LHCN-M2 (cell line): ENCODE measurements around the gene PRKAG2. TPM values are rescaled to one million over a fixed set of nuclear protein-coding genes. Genes with fewer than 3 reads are reported as not detected.
A peak's percentile ranks its signal among the peaks of the same experiment; 100 is the strongest.
"Not testable (repeated sequence)": the region's sequence is repeated elsewhere in the genome, so short reads cannot be mapped to it uniquely, and the experiment has no call there.

Source experiments
- DNase-seq: peaks from one replicate; pipeline ENCODE4 v3.0.0-alpha.2; 2012; ENCODE audit warnings: low read depth
- total RNA-seq: library from RNA; depleted of rRNA; stranded (reverse); fragments of >200 nt; gene quantifications from 2 replicates; pipeline ENCODE4 v1.2.3, GENCODE V29; 2014

PRKAG2 gene
- total RNA-seq, 1 experiment from 2014 or later, result 24.2 TPM

GRCh38 chr7:151787348-151787747, 89.6 kb downstream of the PRKAG2 start:
- no peak for DNase-seq

GRCh38 chr7:151786936-151787335, 90.0 kb downstream of the PRKAG2 start:
- no peak for DNase-seq

DNA sequence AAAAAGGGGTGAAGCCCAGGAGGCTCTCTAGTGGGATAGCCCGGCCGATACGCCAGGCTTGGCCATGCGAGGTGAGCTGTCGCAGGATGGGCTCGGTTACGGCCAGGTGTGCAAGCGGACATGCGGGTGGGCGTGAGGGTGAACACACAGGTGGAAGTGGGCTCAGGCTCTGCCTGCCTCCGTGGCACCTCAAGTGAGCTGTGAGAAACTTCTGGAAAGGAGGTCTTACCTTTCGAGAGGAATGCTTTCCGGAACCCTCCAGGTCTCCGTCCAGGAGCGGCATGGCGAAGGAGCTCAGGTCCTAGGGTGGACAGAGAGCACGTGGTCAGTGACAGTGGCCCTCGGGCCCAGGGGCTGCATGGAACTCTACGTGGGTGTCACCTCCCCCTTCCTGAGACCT, 90.7 kb downstream of the PRKAG2 start:
- DNase-seq, result no peak

DNA sequence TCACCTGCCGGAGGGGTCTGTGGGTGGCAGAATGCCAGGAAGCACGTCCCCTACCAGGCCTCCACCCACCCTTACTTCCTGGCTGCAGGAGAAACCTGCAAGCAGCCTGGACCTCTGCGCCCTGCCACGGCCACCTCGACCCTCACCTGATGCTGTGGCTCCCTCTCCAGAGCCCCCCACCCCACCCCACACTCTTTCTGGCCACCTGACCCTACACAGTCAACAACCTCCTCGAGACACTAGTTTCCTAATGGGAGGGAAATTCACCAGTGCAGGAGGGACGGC, 91.3 kb downstream of the PRKAG2 start:
- DNase-seq, result no peak

DNA sequence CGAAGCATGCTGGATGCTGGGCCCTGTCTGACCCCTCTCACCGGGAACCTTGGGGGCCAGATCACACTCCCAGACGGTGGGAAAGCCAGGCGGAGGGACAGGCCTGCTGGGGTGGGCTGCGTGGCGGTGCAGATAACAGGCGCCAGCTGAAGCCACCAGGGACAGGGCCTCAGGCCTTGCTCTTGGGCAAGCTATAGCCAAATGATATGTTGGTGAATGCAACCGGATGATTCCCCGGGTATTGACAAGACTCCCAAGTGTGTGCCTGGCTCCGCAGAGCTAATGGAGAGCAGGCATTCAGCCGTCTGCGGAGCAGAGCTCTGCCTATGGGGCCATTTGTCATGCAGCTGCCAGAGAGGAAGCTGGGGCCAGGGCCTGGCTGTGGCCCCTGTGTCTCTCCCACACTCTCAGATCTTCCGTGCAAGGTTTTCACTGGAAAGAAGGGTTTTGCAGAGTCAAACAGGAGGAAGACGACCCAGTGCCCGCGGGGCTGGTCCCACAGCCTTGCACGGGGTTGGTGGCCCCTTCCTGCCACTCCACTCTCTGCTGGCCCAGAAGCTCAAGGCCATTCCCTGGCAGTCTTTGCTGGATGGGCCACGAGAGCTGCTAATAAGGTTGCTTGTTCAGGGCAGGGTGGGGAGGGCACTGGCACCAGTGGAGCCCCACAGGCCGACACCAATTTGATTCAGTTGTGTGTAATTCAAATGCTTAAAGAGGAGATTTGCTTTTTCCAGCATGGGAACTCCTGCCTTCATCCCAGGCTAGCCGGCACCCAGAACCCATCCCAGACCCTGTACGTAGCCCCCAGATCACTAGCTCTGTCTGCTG, 91.8 kb downstream of the PRKAG2 start:
- DNase-seq, result no peak

GRCh38 chr7:151783958-151784575, 92.8 kb downstream of the PRKAG2 start:
- no peak for DNase-seq

GRCh38 chr7:151782598-151783448, 94.1 kb downstream of the PRKAG2 start:
- peak; percentile 71 for DNase-seq

DNA sequence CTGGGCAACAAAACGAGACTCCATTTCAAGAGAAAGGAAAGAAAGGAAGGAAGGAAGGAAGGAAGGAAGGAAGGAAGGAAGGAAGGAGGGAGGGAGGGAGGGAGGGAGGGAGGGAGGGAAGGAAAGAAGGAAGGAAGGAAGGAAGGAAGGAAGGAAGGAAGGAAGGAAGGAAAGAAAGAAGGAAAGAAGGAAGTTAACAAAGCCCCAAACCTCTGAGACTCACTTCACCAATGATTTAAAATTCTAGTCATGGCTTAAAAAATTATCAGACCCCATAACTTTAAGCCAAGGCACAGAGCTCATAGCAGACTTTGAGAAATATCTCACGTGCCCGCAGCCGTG, 94.7 kb downstream of the PRKAG2 start:
- DNase-seq, result not testable (repeated sequence)

DNA sequence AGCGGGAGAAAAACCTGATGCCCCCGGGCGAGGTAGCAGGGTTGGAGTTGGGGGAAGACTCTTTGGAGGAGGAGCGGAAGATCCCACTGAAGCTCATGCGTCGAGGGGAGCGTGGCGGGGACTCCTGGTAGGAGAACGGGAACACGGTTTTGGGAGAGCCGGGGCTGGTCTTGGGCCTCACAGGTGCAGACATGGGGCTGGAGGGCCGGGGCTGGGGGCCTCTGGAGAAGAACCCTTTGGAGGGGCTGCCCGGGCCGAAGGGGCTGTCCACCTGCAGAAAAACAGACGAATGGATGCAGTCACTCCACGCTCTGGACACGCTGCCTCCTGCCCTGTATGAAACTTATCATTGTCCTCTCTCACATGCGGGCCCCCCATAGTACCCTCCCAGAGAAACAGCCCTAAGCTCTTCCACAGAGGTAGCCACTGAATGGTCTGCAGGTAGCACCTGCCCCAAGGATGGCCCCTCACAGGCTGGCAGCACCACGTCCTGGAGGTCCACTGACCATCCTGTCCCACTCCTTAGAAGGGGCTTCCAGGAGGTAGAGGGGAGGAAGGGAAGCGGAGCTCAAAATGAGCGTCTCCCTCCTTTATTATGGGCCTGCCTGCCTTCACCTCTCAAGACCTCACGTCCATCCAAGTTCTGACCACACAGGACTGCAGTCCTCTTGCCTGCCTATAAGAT, 95.6 kb downstream of the PRKAG2 start:
- no peak for DNase-seq

DNA sequence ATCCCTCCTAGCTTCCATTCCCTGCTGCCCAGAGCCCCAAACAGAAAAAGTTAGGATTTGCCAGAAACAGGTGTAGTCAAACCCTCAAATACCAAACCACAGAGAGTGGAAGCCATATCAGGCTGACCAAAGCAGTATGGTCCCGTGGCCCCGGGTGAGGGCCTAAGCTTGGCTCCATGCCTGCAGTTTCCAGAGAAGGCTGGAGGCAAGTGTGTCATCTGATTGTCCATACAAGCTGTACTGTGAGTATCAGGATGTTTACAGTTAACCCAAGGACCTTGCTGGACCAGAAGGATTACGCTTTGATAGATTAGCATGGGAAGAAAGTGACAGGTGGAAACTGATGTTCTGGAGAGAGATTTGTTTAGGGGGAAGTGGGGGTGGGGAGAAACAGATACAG, 96.3 kb downstream of the PRKAG2 start:
- DNase-seq, result no peak

- DNase-seq, result no peak
These were observed 97.2 kb downstream of the PRKAG2 start for GRCh38 chr7:151779678-151780077.

DNA sequence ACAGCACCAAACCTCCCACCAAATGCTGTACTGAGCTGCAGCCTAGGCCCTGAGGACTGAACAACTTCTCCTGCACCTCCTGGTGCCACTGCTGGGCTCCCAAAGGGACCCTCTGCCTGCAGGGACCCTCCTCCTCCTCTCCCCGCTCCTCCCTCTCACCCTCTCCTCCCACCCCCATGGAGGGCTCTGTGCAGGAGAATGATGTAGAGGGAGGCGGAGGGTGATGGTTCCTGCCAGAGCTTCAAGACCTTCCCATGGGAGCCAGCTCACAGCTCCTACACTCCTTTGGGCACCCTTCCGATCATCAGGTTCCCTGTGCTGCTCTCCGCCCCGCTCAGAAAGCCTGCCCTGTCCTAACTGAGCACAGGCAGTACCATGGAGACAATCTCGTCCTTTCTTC, 97.7 kb downstream of the PRKAG2 start:
- no peak for DNase-seq

- DNase-seq, result no peak
These were observed 98.8 kb downstream of the PRKAG2 start for GRCh38 chr7:151777908-151778670.

DNA sequence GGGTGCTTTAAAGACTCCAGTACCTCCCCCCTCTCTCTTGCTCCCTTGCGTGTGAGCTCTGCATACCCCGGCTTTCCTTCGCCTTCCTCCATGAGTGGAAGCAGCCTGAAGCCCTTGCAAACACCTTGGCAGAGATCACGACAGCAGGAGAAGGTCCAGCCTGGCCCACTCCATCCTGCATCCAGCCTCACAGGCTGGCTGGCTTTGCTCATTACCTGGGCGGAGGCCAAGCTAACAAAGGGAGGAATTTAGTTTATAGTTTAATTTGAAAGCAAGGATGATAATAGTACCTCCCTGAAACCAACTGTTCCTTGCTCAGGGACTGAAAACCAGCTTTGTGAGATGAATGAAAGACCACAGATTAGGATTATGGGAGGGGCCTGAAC, 99.4 kb downstream of the PRKAG2 start:
- no peak for DNase-seq

DNA sequence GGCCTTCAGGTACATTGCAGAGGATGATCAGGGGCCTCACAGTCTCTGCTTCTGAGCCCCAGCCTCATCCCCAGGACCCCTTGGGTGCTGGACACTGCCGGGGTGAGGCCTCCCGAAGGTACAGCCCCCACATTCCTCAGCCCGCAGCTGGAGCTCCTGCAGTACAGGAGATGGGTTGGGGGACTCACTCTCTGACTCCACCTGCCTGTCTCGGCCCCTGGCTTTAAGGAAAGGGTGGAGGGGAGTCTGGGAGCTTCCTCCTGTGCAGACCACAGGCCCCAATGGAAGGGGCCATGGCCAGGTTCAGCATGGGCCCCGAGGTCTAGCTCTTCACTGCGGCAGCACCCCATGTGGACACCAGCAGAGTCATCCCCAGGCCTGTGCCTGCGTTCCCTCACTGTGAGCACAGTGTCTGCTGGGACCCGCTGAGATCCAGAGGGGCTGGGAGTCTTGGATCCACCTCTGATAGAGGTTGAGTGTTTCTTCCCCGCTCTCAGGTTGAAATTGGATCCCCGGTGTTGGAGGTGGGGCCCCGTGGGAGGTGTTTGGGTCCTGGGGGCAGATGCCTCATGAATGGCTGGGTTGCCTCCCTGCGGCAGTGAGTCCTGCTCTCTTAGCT, 99.9 kb downstream of the PRKAG2 start:
- no peak for DNase-seq

GRCh38 chr7:151776446-151776845, 100.5 kb downstream of the PRKAG2 start:
- DNase-seq, result no peak

GRCh38 chr7:151775547-151776443, 101.1 kb downstream of the PRKAG2 start:
- DNase-seq, result no peak

GRCh38 chr7:151774951-151775350, 102.0 kb downstream of the PRKAG2 start:
- no peak for DNase-seq

DNA sequence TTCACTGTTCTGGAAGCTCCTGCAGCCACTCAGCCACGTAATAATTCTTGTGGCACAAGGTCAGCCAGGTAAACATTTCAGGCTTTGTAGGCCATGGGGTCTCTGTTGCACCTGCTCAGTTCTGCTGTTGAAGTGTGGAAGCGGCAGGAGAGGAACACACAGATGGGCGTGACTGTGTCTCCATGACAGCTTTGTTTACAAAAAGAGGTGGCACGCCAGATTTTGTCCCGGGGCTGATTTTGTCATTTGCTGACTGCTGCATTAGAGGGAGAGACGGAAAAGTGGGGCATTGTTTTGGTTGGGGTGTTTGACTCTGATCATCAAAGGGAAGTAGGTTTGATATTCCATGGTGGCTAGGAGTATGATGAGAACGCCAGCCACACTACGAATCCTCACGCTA, 103.1 kb downstream of the PRKAG2 start:
- DNase-seq, result no peak

DNA sequence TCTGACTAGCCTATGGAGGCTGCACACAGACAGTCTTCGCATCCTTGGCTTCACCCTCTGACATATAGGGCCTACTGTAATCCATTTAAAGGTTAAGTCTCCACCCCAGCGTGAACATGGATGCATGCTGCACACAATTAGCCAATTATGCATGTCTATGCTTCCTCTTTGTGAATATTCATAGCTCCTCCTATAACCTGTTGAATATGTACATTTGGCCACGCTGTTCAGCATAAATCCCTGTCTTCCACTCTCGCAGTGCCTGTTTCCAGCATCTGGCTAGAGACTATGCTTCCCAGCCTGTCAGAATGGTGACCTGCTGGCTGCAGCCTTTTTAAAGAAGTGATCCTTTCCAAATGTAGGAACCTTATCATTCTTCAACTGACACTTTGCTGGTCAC, 106.7 kb downstream of the PRKAG2 start:
- DNase-seq, result no peak
